ENCODE data around the gene SERPINB4. TPM values are rescaled to one million over a fixed set of nuclear protein-coding genes. Genes with fewer than 3 reads are reported as not detected.

Gene SERPINB4
- total RNA-seq, 1 experiment from 2014 or later: 0.40 TPM

GRCh38 chr18:63617049-63617914, 26.8 kb downstream of the SERPINB4 start:
- no peak for DNase-seq
- Histone ChIP-seq H3F3A (ENCODE audit: low read length, unreplicated experiment) (no peaks in the 10 kb centered on the region), H4K20me1 (ENCODE audit: low read length) (no peaks in the 10 kb centered on the region), H3K27me3 (ENCODE audit: low read length) (no peaks in the 10 kb centered on the region), H3K9me2 (replicated peaks; ENCODE audit: low read length) (no peaks in the 10 kb centered on the region), H3K4me2 (ENCODE audit: low read length) (no peak overlapping the region), H3K9ac (ENCODE audit: low read length) (no peak overlapping the region), H3K79me2 (ENCODE audit: low read length) (no peaks in the 10 kb centered on the region), H3K9me3 (ENCODE audit: low read length) (no peaks in the 10 kb centered on the region), H3K4me1 (ENCODE audit: insufficient read depth, low read length) (no peaks in the 10 kb centered on the region), H3K4me3 (ENCODE audit: low read length) (no peak overlapping the region), H3K36me3 (ENCODE audit: low read depth, low read length) (no peaks in the 10 kb centered on the region), H3K27ac (ENCODE audit: low read length) (no peak overlapping the region), H2AFZ (ENCODE audit: low read length) (no peak overlapping the region)
- CTCF ChIA-PET: no interaction called here
- no peak for ATAC-seq
- BruUV-seq (replicated peaks): no TSS peak
- POLR2A ChIA-PET (ENCODE audit: unreplicated experiment): no interaction called here
- TF ChIP-seq EZH2 (IDR thresholded peaks at IDR 0.05; ENCODE audit: low read length, unreplicated experiment): no peak
- no peak for TF ChIP-seq EZH2phosphoT487 (IDR thresholded peaks at IDR 0.05; ENCODE audit: borderline replicate concordance, low read length)
- TF ChIP-seq, protein P1, sequence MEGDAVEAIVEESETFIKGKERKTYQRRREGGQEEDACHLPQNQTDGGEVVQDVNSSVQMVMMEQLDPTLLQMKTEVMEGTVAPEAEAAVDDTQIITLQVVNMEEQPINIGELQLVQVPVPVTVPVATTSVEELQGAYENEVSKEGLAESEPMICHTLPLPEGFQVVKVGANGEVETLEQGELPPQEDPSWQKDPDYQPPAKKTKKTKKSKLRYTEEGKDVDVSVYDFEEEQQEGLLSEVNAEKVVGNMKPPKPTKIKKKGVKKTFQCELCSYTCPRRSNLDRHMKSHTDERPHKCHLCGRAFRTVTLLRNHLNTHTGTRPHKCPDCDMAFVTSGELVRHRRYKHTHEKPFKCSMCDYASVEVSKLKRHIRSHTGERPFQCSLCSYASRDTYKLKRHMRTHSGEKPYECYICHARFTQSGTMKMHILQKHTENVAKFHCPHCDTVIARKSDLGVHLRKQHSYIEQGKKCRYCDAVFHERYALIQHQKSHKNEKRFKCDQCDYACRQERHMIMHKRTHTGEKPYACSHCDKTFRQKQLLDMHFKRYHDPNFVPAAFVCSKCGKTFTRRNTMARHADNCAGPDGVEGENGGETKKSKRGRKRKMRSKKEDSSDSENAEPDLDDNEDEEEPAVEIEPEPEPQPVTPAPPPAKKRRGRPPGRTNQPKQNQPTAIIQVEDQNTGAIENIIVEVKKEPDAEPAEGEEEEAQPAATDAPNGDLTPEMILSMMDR (conservative IDR thresholded peaks at IDR 0.05; ENCODE audit: low read depth, low read length): no peak
- intact Hi-C loops (cut with micrococcal nuclease): no loop called here

DNA sequence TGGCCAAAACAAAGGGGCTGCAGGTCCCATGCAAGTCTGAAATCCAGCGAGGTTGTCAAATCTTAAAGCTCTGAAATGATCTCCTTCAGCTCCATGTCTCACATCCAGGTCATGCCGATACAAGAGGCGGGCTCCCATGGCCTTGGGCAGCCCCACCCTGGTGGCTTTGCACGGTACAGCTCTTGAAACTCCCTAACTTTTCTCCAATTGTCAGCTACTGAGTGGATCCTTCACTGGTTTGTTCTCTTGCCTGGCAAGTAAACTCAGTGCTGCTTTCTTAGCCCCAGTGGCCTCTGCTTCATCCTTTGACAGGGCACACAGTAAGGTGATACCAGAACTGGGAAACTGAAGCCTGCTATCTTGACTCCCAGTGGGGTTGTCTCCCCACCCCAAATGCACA, 30.6 kb downstream of the SERPINB4 start:
- DNase-seq: no peak
- H3F3A ChIP-seq (ENCODE audit: low read length, unreplicated experiment): no peaks in the 10 kb centered on the region
- H2AFZ ChIP-seq (ENCODE audit: low read length): no peak overlapping the region
- ChIA-PET CTCF (no interaction called here), POLR2A (ENCODE audit: unreplicated experiment) (no interaction called here)
- H3K4me3 ChIP-seq (ENCODE audit: low read length): no peak overlapping the region
- H3K9me3 ChIP-seq (ENCODE audit: low read length): no peaks in the 10 kb centered on the region
- H3K27ac ChIP-seq (ENCODE audit: low read length): no peak overlapping the region
- no peak for TF ChIP-seq EZH2 (IDR thresholded peaks at IDR 0.05; ENCODE audit: low read length, unreplicated experiment)
- TF ChIP-seq EZH2phosphoT487 (IDR thresholded peaks at IDR 0.05; ENCODE audit: borderline replicate concordance, low read length): no peak
- no peaks in the 10 kb centered on the region for H3K4me1 ChIP-seq (ENCODE audit: insufficient read depth, low read length)
- no peaks in the 10 kb centered on the region for H3K36me3 ChIP-seq (ENCODE audit: low read depth, low read length)
- ATAC-seq: no peak
- H3K79me2 ChIP-seq (ENCODE audit: low read length): no peaks in the 10 kb centered on the region
- no peak overlapping the region for H3K9ac ChIP-seq (ENCODE audit: low read length)
- no TSS peak for BruUV-seq (replicated peaks)
- H3K9me2 ChIP-seq (replicated peaks; ENCODE audit: low read length): no peaks in the 10 kb centered on the region
- no peaks in the 10 kb centered on the region for H3K27me3 ChIP-seq (ENCODE audit: low read length)
- intact Hi-C loops (cut with micrococcal nuclease): no loop called here
- H4K20me1 ChIP-seq (ENCODE audit: low read length): no peaks in the 10 kb centered on the region
- H3K4me2 ChIP-seq (ENCODE audit: low read length): no peak overlapping the region

- Histone ChIP-seq H3K9ac (ENCODE audit: low read length) (no peak overlapping the region), H4K20me1 (ENCODE audit: low read length) (no peaks in the 10 kb centered on the region), H3K9me2 (replicated peaks; ENCODE audit: low read length) (no peaks in the 10 kb centered on the region), H3K4me3 (ENCODE audit: low read length) (no peak overlapping the region), H3K4me1 (ENCODE audit: insufficient read depth, low read length) (peaks cover 26% of the 10 kb centered on the region), H3K27me3 (ENCODE audit: low read length) (no peaks in the 10 kb centered on the region), H3K4me2 (ENCODE audit: low read length) (no peak overlapping the region), H2AFZ (ENCODE audit: low read length) (no peak overlapping the region), H3K36me3 (ENCODE audit: low read depth, low read length) (no peaks in the 10 kb centered on the region), H3F3A (ENCODE audit: low read length, unreplicated experiment) (peaks cover 12% of the 10 kb centered on the region), H3K27ac (ENCODE audit: low read length) (no peak overlapping the region), H3K9me3 (ENCODE audit: low read length) (no peaks in the 10 kb centered on the region), H3K79me2 (ENCODE audit: low read length) (no peaks in the 10 kb centered on the region)
- DNase-seq (no peak), ATAC-seq (no peak)
- intact Hi-C loops (cut with micrococcal nuclease): no loop called here
- no TSS peak for BruUV-seq (replicated peaks)
- CTCF ChIA-PET: no interaction called here
- TF ChIP-seq EZH2 (IDR thresholded peaks at IDR 0.05; ENCODE audit: low read length, unreplicated experiment) (no peak), EZH2phosphoT487 (IDR thresholded peaks at IDR 0.05; ENCODE audit: borderline replicate concordance, low read length) (no peak)
- TF ChIP-seq, protein P1 (conservative IDR thresholded peaks at IDR 0.05; ENCODE audit: low read depth, low read length): no peak
- POLR2A ChIA-PET (ENCODE audit: unreplicated experiment): no interaction called here
Measured at GRCh38 chr18:63606526-63606925, 37.5 kb downstream of the SERPINB4 start.

Measured in PC-3 (cell line).